ENCODE data around the gene ACER3. TPM values are rescaled to one million over a fixed set of nuclear protein-coding genes. Genes with fewer than 3 reads are reported as not detected.
"Not testable (repeated sequence)": the region's sequence is repeated elsewhere in the genome, so short reads cannot be mapped to it uniquely, and the experiment has no call there.

The ACER3 gene
- total RNA-seq, 1 experiment from 2014 or later, result 31.0 TPM

GRCh38 chr11:76820184-76820566 lies 40.5 kb upstream of the ACER3 start:
- CTCF ChIA-PET, result no interaction called here

GRCh38 chr11:76821396-76821795 lies 39.3 kb upstream of the ACER3 start:
- POLR2A ChIA-PET (ENCODE audit: low non-redundant PET), result interaction anchor here (0.7 kb wide), 1 partner anchor 584 kb away, joined by 3 read pairs; no protein-coding TSS in a partner anchor
- peaks cover 12% of the 10 kb centered on the region for H3K9me3 ChIP-seq (ENCODE audit: low read depth, low read length, poor library complexity, severe bottlenecking)
- H3K27me3 ChIP-seq (replicated peaks; ENCODE audit: insufficient read depth, low read depth, low read length, poor library complexity); DNase-seq (ENCODE audit: low spot score); intact Hi-C loops (cut with micrococcal nuclease; ENCODE audit: unreplicated experiment); CTCF ChIA-PET; H3K4me1 ChIP-seq (ENCODE audit: insufficient read depth, low read length, poor library complexity, severe bottlenecking); BruUV-seq (replicated peaks); H3K4me3 ChIP-seq (ENCODE audit: low read depth, low read length, poor library complexity, severe bottlenecking); H3K27ac ChIP-seq (ENCODE audit: low read depth, low read length, poor library complexity, severe bottlenecking); H3K36me3 ChIP-seq (ENCODE audit: insufficient read depth, low read length, poor library complexity, severe bottlenecking): not testable (repeated sequence)

More at GRCh38 chr11:76820184-76820566, 40.5 kb upstream of the ACER3 start:
- TF ChIP-seq EZH2 (IDR thresholded peaks at IDR 0.05; ENCODE audit: borderline replicate concordance, low read depth, low read length, poor library complexity, severe bottlenecking) (no peak), CTCF (conservative IDR thresholded peaks at IDR 0.05; ENCODE audit: low read depth, low read length) (no peak)
- Histone ChIP-seq H3K36me3 (ENCODE audit: insufficient read depth, low read length, poor library complexity, severe bottlenecking) (no peaks in the 10 kb centered on the region), H3K27me3 (replicated peaks; ENCODE audit: insufficient read depth, low read depth, low read length, poor library complexity) (no peaks in the 10 kb centered on the region), H3K27ac (ENCODE audit: low read depth, low read length, poor library complexity, severe bottlenecking) (no peak overlapping the region), H3K4me1 (ENCODE audit: insufficient read depth, low read length, poor library complexity, severe bottlenecking) (peaks cover 5% of the 10 kb centered on the region), H3K9me3 (ENCODE audit: low read depth, low read length, poor library complexity, severe bottlenecking) (peaks cover 19% of the 10 kb centered on the region), H3K4me3 (ENCODE audit: low read depth, low read length, poor library complexity, severe bottlenecking) (no peak overlapping the region)
- BruUV-seq (replicated peaks), result no TSS peak
- intact Hi-C loops (cut with micrococcal nuclease; ENCODE audit: unreplicated experiment), result no loop called here
- POLR2A ChIA-PET (ENCODE audit: low non-redundant PET), result no interaction called here
- no peak for DNase-seq (ENCODE audit: low spot score)

- Histone ChIP-seq H3K27me3 (replicated peaks; ENCODE audit: insufficient read depth, low read depth, low read length, poor library complexity) (no peaks in the 10 kb centered on the region), H3K9me3 (ENCODE audit: low read depth, low read length, poor library complexity, severe bottlenecking) (peaks cover 3% of the 10 kb centered on the region), H3K4me1 (ENCODE audit: insufficient read depth, low read length, poor library complexity, severe bottlenecking) (peaks cover 5% of the 10 kb centered on the region), H3K36me3 (ENCODE audit: insufficient read depth, low read length, poor library complexity, severe bottlenecking) (no peaks in the 10 kb centered on the region), H3K27ac (ENCODE audit: low read depth, low read length, poor library complexity, severe bottlenecking) (no peak overlapping the region), H3K4me3 (ENCODE audit: low read depth, low read length, poor library complexity, severe bottlenecking) (no peak overlapping the region)
- TF ChIP-seq EZH2 (IDR thresholded peaks at IDR 0.05; ENCODE audit: borderline replicate concordance, low read depth, low read length, poor library complexity, severe bottlenecking) (no peak), CTCF (conservative IDR thresholded peaks at IDR 0.05; ENCODE audit: low read depth, low read length) (no peak)
- no peak for DNase-seq (ENCODE audit: low spot score)
- ChIA-PET POLR2A (ENCODE audit: low non-redundant PET) (no interaction called here), CTCF (no interaction called here)
- intact Hi-C loops (cut with micrococcal nuclease; ENCODE audit: unreplicated experiment), result no loop called here
- no TSS peak for BruUV-seq (replicated peaks)
Observed at GRCh38 chr11:76822406-76822805, 38.3 kb upstream of the ACER3 start.

- Histone ChIP-seq H3K27me3 (replicated peaks; ENCODE audit: insufficient read depth, low read depth, low read length, poor library complexity) (no peaks in the 10 kb centered on the region), H3K36me3 (ENCODE audit: insufficient read depth, low read length, poor library complexity, severe bottlenecking) (no peaks in the 10 kb centered on the region), H3K4me3 (ENCODE audit: low read depth, low read length, poor library complexity, severe bottlenecking) (no peak overlapping the region), H3K9me3 (ENCODE audit: low read depth, low read length, poor library complexity, severe bottlenecking) (no peaks in the 10 kb centered on the region), H3K4me1 (ENCODE audit: insufficient read depth, low read length, poor library complexity, severe bottlenecking) (peaks cover 5% of the 10 kb centered on the region), H3K27ac (ENCODE audit: low read depth, low read length, poor library complexity, severe bottlenecking) (no peak overlapping the region)
- DNase-seq (ENCODE audit: low spot score), result peak; percentile 74
- ChIA-PET CTCF (interaction anchor here (1.3 kb wide), 1 partner anchor 16 kb away, joined by 5 read pairs; no protein-coding TSS in a partner anchor), POLR2A (ENCODE audit: low non-redundant PET) (no interaction called here)
- no TSS peak for BruUV-seq (replicated peaks)
- intact Hi-C loops (cut with micrococcal nuclease; ENCODE audit: unreplicated experiment), result no loop called here
- TF ChIP-seq CTCF (conservative IDR thresholded peaks at IDR 0.05; ENCODE audit: low read depth, low read length), result no peak
- TF ChIP-seq EZH2 (IDR thresholded peaks at IDR 0.05; ENCODE audit: borderline replicate concordance, low read depth, low read length, poor library complexity, severe bottlenecking), result no peak
Observed at GRCh38 chr11:76823481-76824028, 37.2 kb upstream of the ACER3 start.
